T follicular helper cell (primary cell): ENCODE data around the gene NELFE.
"Not testable (repeated sequence)": the region's sequence is repeated elsewhere in the genome, so short reads cannot be mapped to it uniquely, and the experiment has no call there.

Source experiments
- DNase-seq: peaks from one replicate; pipeline ENCODE4 v3.0.0-alpha.2; 2020; ENCODE audit warnings: low read depth

NELFE gene

GRCh38 chr6:31918069-31918720 lies 40.6 kb downstream of the NELFE start:
- DNase-seq, result no peak

DNA sequence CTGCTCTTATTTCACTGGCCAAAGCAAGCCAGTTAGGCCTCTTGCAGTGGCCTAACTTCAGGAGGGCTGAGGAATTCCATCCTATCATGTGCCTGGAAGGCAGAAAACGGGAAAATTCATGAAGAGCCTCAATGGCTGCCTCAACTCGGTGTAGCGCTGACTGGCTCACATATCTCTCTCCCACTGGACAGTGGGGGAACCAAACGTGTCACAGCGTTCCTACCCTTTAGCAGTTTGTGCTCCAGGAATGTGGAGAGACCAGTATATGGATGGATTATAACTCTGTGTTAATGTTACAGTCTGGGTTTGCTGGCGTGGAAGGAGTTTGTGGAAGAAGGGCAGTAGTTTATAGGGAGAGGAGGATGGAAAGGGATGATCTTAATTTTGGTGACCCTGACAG lies 43.0 kb downstream of the NELFE start:
- no peak for DNase-seq

- DNase-seq, result no peak
Observed at GRCh38 chr6:31915351-31915750, 43.4 kb downstream of the NELFE start.

- no peak for DNase-seq
Observed at GRCh38 chr6:31911826-31912585, 46.8 kb downstream of the NELFE start.

DNA sequence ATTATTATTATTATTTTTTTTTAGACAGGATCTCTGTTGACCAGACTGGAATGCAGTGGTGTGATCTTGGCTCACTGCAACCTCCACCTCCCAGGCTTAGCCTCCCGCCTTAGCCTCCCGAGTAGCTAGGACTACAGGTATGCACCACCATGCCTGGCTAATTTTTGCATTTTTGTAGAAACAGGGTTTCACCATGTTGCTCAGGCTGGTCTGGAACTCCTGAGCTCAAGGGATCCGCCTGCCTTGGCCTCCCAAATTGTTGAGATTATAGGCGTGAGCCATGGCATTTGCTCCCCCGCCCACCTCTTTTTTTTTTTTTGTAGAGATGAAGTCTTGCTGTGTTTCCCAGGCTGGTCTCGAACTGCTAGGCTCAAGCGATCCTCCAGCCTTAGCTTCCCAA lies 49.5 kb downstream of the NELFE start:
- DNase-seq, result not testable (repeated sequence)

DNA sequence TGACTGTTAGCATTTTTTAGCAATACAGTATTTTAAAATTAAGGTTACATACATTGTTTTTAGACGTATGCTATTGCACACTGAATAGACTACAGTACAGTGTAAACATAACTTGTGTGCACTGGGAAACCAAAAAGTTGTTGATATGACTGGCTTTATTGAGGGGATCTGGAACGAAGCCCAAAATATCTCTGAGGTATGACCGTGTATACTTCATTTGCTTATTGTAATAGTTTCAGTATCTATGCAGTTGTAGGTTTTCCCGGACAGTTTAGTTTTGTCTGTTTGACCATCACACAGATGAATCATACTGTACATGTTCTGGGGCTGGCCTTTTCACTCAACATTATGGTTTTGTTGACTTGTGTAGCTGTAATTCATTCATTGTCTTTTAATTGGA lies 50.0 kb downstream of the NELFE start:
- DNase-seq, result no peak

GRCh38 chr6:31908255-31908654 lies 50.5 kb downstream of the NELFE start:
- not testable (repeated sequence) for DNase-seq

- no peak for DNase-seq
Observed at GRCh38 chr6:31907158-31907813, 51.5 kb downstream of the NELFE start.

DNA sequence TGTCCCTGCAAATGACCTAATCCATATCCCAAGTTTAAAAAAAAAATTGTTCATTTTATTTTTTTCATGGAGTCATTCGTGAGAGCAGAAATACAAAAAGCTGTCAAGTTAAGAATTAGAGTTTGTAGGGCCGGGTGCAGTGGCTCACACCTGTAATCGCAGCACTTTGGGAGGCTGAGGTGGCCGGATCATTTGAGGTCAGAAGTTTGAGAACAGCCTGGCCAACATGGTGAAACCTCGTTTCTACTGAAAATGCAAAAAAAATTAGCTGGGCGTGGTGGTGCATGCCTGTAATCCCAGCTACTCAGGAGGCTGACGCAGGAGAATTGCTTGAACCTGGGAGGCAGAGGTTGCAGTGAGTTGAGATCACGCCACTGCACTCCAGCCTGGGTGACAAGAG lies 52.0 kb downstream of the NELFE start:
- not testable (repeated sequence) for DNase-seq

GRCh38 chr6:31906122-31906521 lies 52.6 kb downstream of the NELFE start:
- DNase-seq, result no peak

- no peak for DNase-seq
Observed at GRCh38 chr6:31905041-31905440, 53.7 kb downstream of the NELFE start.

DNA sequence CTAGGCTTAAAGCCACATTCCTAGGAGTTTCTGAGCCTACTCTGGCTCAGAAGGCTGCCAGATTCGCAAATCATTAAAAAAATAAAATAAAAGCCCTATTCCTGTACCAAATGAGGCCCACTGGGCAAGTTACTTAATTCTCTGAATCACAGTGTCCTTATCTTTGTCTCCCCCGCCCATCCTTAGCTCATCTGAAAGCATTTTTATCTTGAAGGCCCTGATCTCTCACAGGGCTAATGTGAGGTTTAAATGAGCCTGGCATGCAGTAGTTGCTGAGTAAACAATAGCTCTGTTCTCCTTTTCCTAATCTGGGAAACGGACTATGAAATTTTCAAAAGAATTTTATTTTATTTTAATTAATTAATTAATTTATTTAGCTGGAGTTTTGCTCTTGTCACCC lies 54.8 kb downstream of the NELFE start:
- DNase-seq, result no peak
